ENCODE measurements around the gene SMOC2.
"Not testable (repeated sequence)": the region's sequence is repeated elsewhere in the genome, so short reads cannot be mapped to it uniquely, and the experiment has no call there.

SMOC2 gene

GRCh38 chr6:168609914-168610490 lies 169.0 kb downstream of the SMOC2 start:
- DNase-seq = no peak

- DNase-seq = not testable (repeated sequence)
Measured at GRCh38 chr6:168610966-168611365, 170.0 kb downstream of the SMOC2 start.

GRCh38 chr6:168611691-168612090 lies 170.7 kb downstream of the SMOC2 start:
- DNase-seq = no peak

GRCh38 chr6:168612586-168612985 lies 171.6 kb downstream of the SMOC2 start:
- no peak for DNase-seq

- DNase-seq = no peak
Measured at GRCh38 chr6:168615837-168616236, 174.9 kb downstream of the SMOC2 start.

- DNase-seq = no peak
Measured at GRCh38 chr6:168616816-168617765, 176.1 kb downstream of the SMOC2 start.

- DNase-seq = no peak
Measured at GRCh38 chr6:168618546-168619315, 177.7 kb downstream of the SMOC2 start.

GRCh38 chr6:168619560-168620314 lies 178.8 kb downstream of the SMOC2 start:
- DNase-seq = no peak

GRCh38 chr6:168620578-168620977 lies 179.6 kb downstream of the SMOC2 start:
- DNase-seq = no peak

GRCh38 chr6:168623736-168624135 lies 182.8 kb downstream of the SMOC2 start:
- peak; percentile 50 for DNase-seq

- DNase-seq = no peak
Measured at GRCh38 chr6:168624540-168624939, 183.6 kb downstream of the SMOC2 start.

- DNase-seq = no peak
Measured at GRCh38 chr6:168624948-168625347, 184.0 kb downstream of the SMOC2 start.

GRCh38 chr6:168625602-168626001 lies 184.6 kb downstream of the SMOC2 start:
- no peak for DNase-seq

GRCh38 chr6:168626046-168626602 lies 185.1 kb downstream of the SMOC2 start:
- DNase-seq = no peak

- DNase-seq = no peak
Measured at GRCh38 chr6:168627506-168628175, 186.7 kb downstream of the SMOC2 start.

GRCh38 chr6:168628176-168628553 lies 187.2 kb downstream of the SMOC2 start:
- no peak for DNase-seq

GRCh38 chr6:168628732-168629245 lies 187.8 kb downstream of the SMOC2 start:
- DNase-seq = no peak

- no peak for DNase-seq
Measured at GRCh38 chr6:168631564-168631963, 190.6 kb downstream of the SMOC2 start.

GRCh38 chr6:168632694-168633093 lies 191.7 kb downstream of the SMOC2 start:
- peak; percentile 51 for DNase-seq

- no peak for DNase-seq
Measured at GRCh38 chr6:168634541-168635328, 193.8 kb downstream of the SMOC2 start.

All from NCI-H748 treated with DMSO at 0.1 percent for 48 hours (cell line).